ENCODE measurements around the gene CCDC40. TPM values are rescaled to one million over a fixed set of nuclear protein-coding genes. Genes with fewer than 3 reads are reported as not detected.

Gene CCDC40
- total and polyA plus RNA-seq, 2 of the 13 experiments (the other 11 are each of a cell fraction or from before 2014, with no cell fraction given), result 4.1 to 5.5 TPM

DNA sequence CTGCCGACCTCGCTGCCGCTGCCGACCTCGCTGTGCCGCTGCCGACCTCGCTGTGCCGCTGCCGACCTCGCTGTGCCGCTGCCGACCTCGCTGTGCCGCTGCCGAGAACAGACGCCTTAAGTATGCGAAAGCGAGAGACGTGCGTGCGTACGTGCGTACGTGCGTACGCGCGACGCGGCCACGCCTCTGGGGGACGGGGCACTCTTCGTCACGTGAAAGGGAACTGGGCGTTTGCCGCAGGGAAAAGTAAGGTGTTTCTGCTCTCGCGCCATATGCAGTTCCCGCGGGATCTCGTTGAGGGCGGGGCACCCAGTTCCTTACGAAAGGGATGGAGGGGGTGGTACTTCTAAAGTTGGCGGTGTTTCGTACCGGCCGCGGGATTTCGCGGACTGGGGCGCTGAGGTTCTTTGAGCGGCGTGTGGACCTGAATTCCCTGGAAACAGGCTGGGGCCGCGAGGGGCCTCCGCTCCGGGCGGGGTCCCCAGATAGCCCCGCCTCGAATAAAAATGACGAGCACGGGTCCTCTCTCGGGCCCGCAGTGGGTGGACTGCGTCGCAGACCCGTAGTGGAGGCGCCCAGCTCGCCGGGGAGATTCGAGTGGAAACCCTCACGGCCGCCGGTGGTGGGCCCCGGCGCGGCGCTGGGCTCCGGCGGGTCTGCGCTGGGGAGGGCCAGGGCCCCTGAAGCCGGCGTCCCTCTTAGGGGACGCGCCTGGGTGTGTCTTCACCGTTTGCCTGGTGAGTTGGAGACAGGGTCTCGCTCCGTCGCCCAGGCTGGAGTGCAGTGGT lies 110.8 kb downstream of the CCDC40 start, which contains the start of gene EIF4A3 (continued):
- no peak for TF ChIP-seq NCOA5 (CRISPR knock-in tag; IDR thresholded peaks at IDR 0.05)
- no peak for TF ChIP-seq ZNF841 (CRISPR knock-in tag; IDR thresholded peaks at IDR 0.05; ENCODE audit: borderline replicate concordance)
- peak; percentile 63; the same call in 1 of the 2 replicates for TF ChIP-seq JUND (CRISPR knock-in tag; IDR thresholded peaks at IDR 0.05)
- peak; percentile 96 for TF ChIP-seq ZNF709 (CRISPR knock-in tag; IDR thresholded peaks at IDR 0.05)
- TF ChIP-seq ELF1 (CRISPR knock-in tag; IDR thresholded peaks at IDR 0.05), result peak; percentile 75; the same call in 1 of the 2 replicates
- 0 out of 2 replicates have a peak, but pooled peaks have one; percentile 62 for TF ChIP-seq ZNF501 (CRISPR knock-in tag; IDR thresholded peaks at IDR 0.05)
- TF ChIP-seq, protein P1, sequence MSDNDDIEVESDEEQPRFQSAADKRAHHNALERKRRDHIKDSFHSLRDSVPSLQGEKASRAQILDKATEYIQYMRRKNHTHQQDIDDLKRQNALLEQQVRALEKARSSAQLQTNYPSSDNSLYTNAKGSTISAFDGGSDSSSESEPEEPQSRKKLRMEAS (IDR thresholded peaks at IDR 0.05), result peak; percentile 93
- TF ChIP-seq, protein P2, sequence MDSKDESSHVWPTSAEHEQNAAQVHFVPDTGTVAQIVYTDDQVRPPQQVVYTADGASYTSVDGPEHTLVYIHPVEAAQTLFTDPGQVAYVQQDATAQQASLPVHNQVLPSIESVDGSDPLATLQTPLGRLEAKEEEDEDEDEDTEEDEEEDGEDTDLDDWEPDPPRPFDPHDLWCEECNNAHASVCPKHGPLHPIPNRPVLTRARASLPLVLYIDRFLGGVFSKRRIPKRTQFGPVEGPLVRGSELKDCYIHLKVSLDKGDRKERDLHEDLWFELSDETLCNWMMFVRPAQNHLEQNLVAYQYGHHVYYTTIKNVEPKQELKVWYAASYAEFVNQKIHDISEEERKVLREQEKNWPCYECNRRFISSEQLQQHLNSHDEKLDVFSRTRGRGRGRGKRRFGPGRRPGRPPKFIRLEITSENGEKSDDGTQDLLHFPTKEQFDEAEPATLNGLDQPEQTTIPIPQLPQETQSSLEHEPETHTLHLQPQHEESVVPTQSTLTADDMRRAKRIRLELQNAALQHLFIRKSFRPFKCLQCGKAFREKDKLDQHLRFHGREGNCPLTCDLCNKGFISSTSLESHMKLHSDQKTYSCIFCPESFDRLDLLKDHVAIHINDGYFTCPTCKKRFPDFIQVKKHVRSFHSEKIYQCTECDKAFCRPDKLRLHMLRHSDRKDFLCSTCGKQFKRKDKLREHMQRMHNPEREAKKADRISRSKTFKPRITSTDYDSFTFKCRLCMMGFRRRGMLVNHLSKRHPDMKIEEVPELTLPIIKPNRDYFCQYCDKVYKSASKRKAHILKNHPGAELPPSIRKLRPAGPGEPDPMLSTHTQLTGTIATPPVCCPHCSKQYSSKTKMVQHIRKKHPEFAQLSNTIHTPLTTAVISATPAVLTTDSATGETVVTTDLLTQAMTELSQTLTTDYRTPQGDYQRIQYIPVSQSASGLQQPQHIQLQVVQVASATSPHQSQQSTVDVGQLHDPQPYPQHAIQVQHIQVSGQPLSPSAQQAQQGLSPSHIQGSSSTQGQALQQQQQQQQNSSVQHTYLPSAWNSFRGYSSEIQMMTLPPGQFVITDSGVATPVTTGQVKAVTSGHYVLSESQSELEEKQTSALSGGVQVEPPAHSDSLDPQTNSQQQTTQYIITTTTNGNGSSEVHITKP (CRISPR knock-in tag; IDR thresholded peaks at IDR 0.05; ENCODE audit: low read depth), result peak; percentile 63
- TF ChIP-seq FOSL2 (CRISPR knock-in tag; IDR thresholded peaks at IDR 0.05), result peak; percentile 28
- no peak; the same call in 1 of the 2 replicates for TF ChIP-seq ZBTB7A (CRISPR knock-in tag; IDR thresholded peaks at IDR 0.05)
- TF ChIP-seq DR1 (CRISPR knock-in tag; IDR thresholded peaks at IDR 0.05), result peak; percentile 100
- no peak for TF ChIP-seq ZNF296 (CRISPR knock-in tag; conservative IDR thresholded peaks at IDR 0.05)
- peak; percentile 72; the same call in 1 of the 2 replicates for TF ChIP-seq ZNF430 (CRISPR knock-in tag; IDR thresholded peaks at IDR 0.05)
- peak; percentile 99 for TF ChIP-seq RBFOX2 (IDR thresholded peaks at IDR 0.05; ENCODE audit: low read depth, low read length)
- TF ChIP-seq, protein P3, sequence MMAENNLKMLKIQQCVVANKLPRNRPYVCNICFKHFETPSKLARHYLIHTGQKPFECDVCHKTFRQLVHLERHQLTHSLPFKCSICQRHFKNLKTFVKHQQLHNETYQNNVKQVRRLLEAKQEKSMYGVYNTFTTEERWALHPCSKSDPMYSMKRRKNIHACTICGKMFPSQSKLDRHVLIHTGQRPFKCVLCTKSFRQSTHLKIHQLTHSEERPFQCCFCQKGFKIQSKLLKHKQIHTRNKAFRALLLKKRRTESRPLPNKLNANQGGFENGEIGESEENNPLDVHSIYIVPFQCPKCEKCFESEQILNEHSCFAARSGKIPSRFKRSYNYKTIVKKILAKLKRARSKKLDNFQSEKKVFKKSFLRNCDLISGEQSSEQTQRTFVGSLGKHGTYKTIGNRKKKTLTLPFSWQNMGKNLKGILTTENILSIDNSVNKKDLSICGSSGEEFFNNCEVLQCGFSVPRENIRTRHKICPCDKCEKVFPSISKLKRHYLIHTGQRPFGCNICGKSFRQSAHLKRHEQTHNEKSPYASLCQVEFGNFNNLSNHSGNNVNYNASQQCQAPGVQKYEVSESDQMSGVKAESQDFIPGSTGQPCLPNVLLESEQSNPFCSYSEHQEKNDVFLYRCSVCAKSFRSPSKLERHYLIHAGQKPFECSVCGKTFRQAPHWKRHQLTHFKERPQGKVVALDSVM (CRISPR knock-in tag; IDR thresholded peaks at IDR 0.05), result no peak
- TF ChIP-seq PHF5A (CRISPR knock-in tag; IDR thresholded peaks at IDR 0.05; ENCODE audit: low read depth, unreplicated experiment), result peak; percentile 94
- no peak for TF ChIP-seq ZKSCAN5 (CRISPR knock-in tag; IDR thresholded peaks at IDR 0.05)
- TF ChIP-seq ZNF12 (CRISPR knock-in tag; IDR thresholded peaks at IDR 0.05), result no peak
- TF ChIP-seq, protein P4, sequence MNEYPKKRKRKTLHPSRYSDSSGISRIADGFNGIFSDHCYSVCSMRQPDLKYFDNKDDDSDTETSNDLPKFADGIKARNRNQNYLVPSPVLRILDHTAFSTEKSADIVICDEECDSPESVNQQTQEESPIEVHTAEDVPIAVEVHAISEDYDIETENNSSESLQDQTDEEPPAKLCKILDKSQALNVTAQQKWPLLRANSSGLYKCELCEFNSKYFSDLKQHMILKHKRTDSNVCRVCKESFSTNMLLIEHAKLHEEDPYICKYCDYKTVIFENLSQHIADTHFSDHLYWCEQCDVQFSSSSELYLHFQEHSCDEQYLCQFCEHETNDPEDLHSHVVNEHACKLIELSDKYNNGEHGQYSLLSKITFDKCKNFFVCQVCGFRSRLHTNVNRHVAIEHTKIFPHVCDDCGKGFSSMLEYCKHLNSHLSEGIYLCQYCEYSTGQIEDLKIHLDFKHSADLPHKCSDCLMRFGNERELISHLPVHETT (CRISPR knock-in tag; conservative IDR thresholded peaks at IDR 0.05), result 0 out of 2 replicates have a peak, but pooled peaks have one; percentile 24
- peak; percentile 85 for TF ChIP-seq HDAC1 (CRISPR knock-in tag; IDR thresholded peaks at IDR 0.05)
- TF ChIP-seq, protein P5, sequence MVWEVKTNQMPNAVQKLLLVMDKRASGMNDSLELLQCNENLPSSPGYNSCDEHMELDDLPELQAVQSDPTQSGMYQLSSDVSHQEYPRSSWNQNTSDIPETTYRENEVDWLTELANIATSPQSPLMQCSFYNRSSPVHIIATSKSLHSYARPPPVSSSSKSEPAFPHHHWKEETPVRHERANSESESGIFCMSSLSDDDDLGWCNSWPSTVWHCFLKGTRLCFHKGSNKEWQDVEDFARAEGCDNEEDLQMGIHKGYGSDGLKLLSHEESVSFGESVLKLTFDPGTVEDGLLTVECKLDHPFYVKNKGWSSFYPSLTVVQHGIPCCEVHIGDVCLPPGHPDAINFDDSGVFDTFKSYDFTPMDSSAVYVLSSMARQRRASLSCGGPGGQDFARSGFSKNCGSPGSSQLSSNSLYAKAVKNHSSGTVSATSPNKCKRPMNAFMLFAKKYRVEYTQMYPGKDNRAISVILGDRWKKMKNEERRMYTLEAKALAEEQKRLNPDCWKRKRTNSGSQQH (CRISPR knock-in tag; IDR thresholded peaks at IDR 0.05; ENCODE audit: low read depth), result 0 out of 2 replicates have a peak, but pooled peaks have one; percentile 36
